HepG2 (cell line): ENCODE data around the gene TEX19. TPM values are rescaled to one million over a fixed set of nuclear protein-coding genes. Genes with fewer than 3 reads are reported as not detected.

ENCODE experiments used
- GABPB1 ChIP-seq: IDR thresholded peaks from 2 replicates; pipeline ENCODE4 v1.6.1; 2016; ENCODE audit warnings: mild to moderate bottlenecking, missing genetic modification reagents, moderate library complexity, missing compliant biosample characterization
- IRF2 ChIP-seq: IDR thresholded peaks from 2 replicates; pipeline ENCODE4 v1.6.1; 2018; ENCODE audit warnings: missing genetic modification reagents, missing compliant biosample characterization
- MAFF ChIP-seq: IDR thresholded peaks from 2 replicates; pipeline ENCODE4 v1.6.1; 2011; ENCODE audit warnings: low read depth, low read length, improper control_type of control experiment
- SCMH1 ChIP-seq: sonication (generic); formaldehyde crosslinking; IDR thresholded peaks from 2 replicates; pipeline ENCODE4 v1.9.0; 2021; ENCODE audit warnings: missing genetic modification reagents, mild to moderate bottlenecking, borderline replicate concordance
- XBP1 ChIP-seq: sonication (generic); formaldehyde crosslinking; IDR thresholded peaks from 2 replicates; pipeline ENCODE4 v1.5.0; 2020; ENCODE audit warnings: missing genetic modification reagents
- ZNF383 ChIP-seq: sonication (generic); formaldehyde crosslinking; IDR thresholded peaks from 2 replicates; pipeline ENCODE4 v1.4.0; 2020; ENCODE audit warnings: missing genetic modification reagents, mild to moderate bottlenecking, borderline replicate concordance
- ZNF598 ChIP-seq: sonication (generic); formaldehyde crosslinking; IDR thresholded peaks from 2 replicates; pipeline ENCODE4 v1.5.1; 2020; ENCODE audit warnings: mild to moderate bottlenecking, missing genetic modification reagents, borderline replicate concordance
- ZNF605 ChIP-seq: sonication (generic); formaldehyde crosslinking; IDR thresholded peaks from 2 replicates; pipeline ENCODE4 v1.8.0; 2022; ENCODE audit warnings: mild to moderate bottlenecking, missing genetic modification reagents
- ZNF788 ChIP-seq: sonication (generic); formaldehyde crosslinking; IDR thresholded peaks from 2 replicates; pipeline ENCODE4 v1.5.0; 2020; ENCODE audit warnings: mild to moderate bottlenecking, missing genetic modification reagents, borderline replicate concordance
- ZSCAN30 ChIP-seq: sonication (generic); formaldehyde crosslinking; IDR thresholded peaks from 2 replicates; pipeline ENCODE4 v1.5.0; 2020; ENCODE audit warnings: mild to moderate bottlenecking, missing genetic modification reagents
- polyA plus RNA-seq, 8 experiments: library from polyadenylated mRNA; depleted of rRNA in 3 of 8; stranded (reverse) in 7 of 8; unstranded in 1 of 8; fragments of >200 nt; fragmentation: Illumina TruSeq in 4 of 8; extraction: Trizol in 4 of 8; gene quantifications; 2 replicates each; pipeline versions ENCODE4 v1.2.1 to v1.2.3, GENCODE V29; 2011 to 2016; ENCODE audit warnings: low read depth in 4 of 8, missing spikeins in 1 of 8, mixed read lengths in 1 of 8; ENCODE audit not compliant: insufficient read depth in 1 of 8
- total RNA-seq, 5 experiments: library from RNA; depleted of rRNA; stranded (reverse); fragments of >200 nt; fragmentation: Illumina TruSeq; extraction: Trizol; gene quantifications; 2 replicates each; pipeline ENCODE4 v1.2.3, GENCODE V29; 2016; ENCODE audit warnings: low read depth in 1 of 5
- TF ChIP-seq, protein P1 (sequence below): sonication (generic); formaldehyde crosslinking; IDR thresholded peaks from 2 replicates; pipeline ENCODE4 v1.5.0; 2020; ENCODE audit warnings: mild to moderate bottlenecking, missing genetic modification reagents, borderline replicate concordance
- TF ChIP-seq, protein P2 (sequence below): IDR thresholded peaks from 2 replicates; pipeline ENCODE4 v1.6.1; 2016; ENCODE audit warnings: control low read depth
- TF ChIP-seq, protein P3 (sequence below): sonication (generic); formaldehyde crosslinking; IDR thresholded peaks from 2 replicates; pipeline ENCODE4 v1.4.0; 2020; ENCODE audit warnings: missing genetic modification reagents
- TF ChIP-seq, protein P4 (sequence below): sonication (generic); formaldehyde crosslinking; IDR thresholded peaks from 2 replicates; pipeline ENCODE4 v1.5.0; 2020; ENCODE audit warnings: mild to moderate bottlenecking, missing genetic modification reagents, moderate library complexity
- TF ChIP-seq, protein P5 (sequence below): sonication (generic); formaldehyde crosslinking; IDR thresholded peaks from 2 replicates; pipeline ENCODE4 v1.8.1; 2023; ENCODE audit warnings: mild to moderate bottlenecking, missing genetic modification reagents
- TF ChIP-seq, protein P6 (sequence below): fragments of 450-650 bp; IDR thresholded peaks from 2 replicates; pipeline ENCODE4 v1.6.1; 2017; ENCODE audit warnings: mild to moderate bottlenecking

TEX19 gene
- total and polyA plus RNA-seq, 2 of the 13 experiments (the other 11 are each of a cell fraction or from before 2014, with no cell fraction given), result 1.3 to 6.0 TPM

DNA sequence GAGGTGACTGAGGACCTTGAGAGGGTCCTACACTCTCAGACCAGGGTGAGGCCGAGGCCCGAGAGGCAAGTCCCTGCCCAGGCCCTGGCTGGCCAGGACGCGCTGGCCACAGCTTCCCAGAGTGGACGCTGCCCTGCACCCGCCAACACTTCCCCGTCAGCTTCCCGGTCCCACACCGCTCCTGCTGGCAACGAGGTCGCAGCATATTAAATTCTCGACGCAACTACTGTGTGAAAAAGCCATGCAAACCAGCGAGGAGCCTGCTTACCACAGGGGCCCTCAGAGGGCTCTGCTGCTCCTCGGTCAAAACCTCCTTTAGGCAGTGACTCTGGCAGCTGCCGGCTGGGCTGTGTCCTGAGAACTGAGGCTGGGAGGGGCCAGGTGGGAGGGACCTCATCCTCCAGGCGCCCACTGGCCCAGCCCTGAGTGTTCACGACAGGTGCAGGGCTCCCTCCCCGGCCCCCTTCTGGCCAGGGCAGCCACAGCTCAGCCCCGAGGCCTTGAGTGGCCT lies 2.1 kb upstream of the TEX19 start (continued):
- TF ChIP-seq, protein P1, sequence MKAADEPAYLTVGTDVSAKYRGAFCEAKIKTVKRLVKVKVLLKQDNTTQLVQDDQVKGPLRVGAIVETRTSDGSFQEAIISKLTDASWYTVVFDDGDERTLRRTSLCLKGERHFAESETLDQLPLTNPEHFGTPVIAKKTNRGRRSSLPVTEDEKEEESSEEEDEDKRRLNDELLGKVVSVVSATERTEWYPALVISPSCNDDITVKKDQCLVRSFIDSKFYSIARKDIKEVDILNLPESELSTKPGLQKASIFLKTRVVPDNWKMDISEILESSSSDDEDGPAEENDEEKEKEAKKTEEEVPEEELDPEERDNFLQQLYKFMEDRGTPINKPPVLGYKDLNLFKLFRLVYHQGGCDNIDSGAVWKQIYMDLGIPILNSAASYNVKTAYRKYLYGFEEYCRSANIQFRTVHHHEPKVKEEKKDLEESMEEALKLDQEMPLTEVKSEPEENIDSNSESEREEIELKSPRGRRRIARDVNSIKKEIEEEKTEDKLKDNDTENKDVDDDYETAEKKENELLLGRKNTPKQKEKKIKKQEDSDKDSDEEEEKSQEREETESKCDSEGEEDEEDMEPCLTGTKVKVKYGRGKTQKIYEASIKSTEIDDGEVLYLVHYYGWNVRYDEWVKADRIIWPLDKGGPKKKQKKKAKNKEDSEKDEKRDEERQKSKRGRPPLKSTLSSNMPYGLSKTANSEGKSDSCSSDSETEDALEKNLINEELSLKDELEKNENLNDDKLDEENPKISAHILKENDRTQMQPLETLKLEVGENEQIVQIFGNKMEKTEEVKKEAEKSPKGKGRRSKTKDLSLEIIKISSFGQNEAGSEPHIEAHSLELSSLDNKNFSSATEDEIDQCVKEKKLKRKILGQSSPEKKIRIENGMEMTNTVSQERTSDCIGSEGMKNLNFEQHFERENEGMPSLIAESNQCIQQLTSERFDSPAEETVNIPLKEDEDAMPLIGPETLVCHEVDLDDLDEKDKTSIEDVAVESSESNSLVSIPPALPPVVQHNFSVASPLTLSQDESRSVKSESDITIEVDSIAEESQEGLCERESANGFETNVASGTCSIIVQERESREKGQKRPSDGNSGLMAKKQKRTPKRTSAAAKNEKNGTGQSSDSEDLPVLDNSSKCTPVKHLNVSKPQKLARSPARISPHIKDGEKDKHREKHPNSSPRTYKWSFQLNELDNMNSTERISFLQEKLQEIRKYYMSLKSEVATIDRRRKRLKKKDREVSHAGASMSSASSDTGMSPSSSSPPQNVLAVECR (CRISPR knock-in tag), result 0 out of 2 replicates have a peak, but pooled peaks have one; percentile 2
- TF ChIP-seq GABPB1, result peak; percentile 21; the same call in 1 of the 2 replicates
- TF ChIP-seq, protein P2, sequence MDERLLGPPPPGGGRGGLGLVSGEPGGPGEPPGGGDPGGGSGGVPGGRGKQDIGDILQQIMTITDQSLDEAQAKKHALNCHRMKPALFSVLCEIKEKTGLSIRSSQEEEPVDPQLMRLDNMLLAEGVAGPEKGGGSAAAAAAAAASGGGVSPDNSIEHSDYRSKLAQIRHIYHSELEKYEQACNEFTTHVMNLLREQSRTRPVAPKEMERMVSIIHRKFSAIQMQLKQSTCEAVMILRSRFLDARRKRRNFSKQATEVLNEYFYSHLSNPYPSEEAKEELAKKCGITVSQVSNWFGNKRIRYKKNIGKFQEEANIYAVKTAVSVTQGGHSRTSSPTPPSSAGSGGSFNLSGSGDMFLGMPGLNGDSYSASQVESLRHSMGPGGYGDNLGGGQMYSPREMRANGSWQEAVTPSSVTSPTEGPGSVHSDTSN (CRISPR knock-in tag), result no peak
- TF ChIP-seq SCMH1 (CRISPR knock-in tag), result no peak
- TF ChIP-seq ZSCAN30 (CRISPR knock-in tag), result no peak
- TF ChIP-seq ZNF598 (CRISPR knock-in tag), result no peak
- TF ChIP-seq, protein P3, sequence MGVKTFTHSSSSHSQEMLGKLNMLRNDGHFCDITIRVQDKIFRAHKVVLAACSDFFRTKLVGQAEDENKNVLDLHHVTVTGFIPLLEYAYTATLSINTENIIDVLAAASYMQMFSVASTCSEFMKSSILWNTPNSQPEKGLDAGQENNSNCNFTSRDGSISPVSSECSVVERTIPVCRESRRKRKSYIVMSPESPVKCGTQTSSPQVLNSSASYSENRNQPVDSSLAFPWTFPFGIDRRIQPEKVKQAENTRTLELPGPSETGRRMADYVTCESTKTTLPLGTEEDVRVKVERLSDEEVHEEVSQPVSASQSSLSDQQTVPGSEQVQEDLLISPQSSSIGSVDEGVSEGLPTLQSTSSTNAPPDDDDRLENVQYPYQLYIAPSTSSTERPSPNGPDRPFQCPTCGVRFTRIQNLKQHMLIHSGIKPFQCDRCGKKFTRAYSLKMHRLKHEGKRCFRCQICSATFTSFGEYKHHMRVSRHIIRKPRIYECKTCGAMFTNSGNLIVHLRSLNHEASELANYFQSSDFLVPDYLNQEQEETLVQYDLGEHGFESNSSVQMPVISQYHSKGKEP (CRISPR knock-in tag), result no peak
- no peak for TF ChIP-seq ZNF788 (CRISPR knock-in tag)
- no peak for TF ChIP-seq MAFF
- TF ChIP-seq, protein P4, sequence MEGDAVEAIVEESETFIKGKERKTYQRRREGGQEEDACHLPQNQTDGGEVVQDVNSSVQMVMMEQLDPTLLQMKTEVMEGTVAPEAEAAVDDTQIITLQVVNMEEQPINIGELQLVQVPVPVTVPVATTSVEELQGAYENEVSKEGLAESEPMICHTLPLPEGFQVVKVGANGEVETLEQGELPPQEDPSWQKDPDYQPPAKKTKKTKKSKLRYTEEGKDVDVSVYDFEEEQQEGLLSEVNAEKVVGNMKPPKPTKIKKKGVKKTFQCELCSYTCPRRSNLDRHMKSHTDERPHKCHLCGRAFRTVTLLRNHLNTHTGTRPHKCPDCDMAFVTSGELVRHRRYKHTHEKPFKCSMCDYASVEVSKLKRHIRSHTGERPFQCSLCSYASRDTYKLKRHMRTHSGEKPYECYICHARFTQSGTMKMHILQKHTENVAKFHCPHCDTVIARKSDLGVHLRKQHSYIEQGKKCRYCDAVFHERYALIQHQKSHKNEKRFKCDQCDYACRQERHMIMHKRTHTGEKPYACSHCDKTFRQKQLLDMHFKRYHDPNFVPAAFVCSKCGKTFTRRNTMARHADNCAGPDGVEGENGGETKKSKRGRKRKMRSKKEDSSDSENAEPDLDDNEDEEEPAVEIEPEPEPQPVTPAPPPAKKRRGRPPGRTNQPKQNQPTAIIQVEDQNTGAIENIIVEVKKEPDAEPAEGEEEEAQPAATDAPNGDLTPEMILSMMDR (CRISPR knock-in tag), result peak; percentile 39
- TF ChIP-seq XBP1, result no peak
- TF ChIP-seq ZNF605 (CRISPR knock-in tag), result no peak
- TF ChIP-seq, protein P5, sequence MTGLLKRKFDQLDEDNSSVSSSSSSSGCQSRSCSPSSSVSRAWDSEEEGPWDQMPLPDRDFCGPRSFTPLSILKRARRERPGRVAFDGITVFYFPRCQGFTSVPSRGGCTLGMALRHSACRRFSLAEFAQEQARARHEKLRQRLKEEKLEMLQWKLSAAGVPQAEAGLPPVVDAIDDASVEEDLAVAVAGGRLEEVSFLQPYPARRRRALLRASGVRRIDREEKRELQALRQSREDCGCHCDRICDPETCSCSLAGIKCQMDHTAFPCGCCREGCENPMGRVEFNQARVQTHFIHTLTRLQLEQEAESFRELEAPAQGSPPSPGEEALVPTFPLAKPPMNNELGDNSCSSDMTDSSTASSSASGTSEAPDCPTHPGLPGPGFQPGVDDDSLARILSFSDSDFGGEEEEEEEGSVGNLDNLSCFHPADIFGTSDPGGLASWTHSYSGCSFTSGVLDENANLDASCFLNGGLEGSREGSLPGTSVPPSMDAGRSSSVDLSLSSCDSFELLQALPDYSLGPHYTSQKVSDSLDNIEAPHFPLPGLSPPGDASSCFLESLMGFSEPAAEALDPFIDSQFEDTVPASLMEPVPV (CRISPR knock-in tag), result no peak
- TF ChIP-seq, protein P6, sequence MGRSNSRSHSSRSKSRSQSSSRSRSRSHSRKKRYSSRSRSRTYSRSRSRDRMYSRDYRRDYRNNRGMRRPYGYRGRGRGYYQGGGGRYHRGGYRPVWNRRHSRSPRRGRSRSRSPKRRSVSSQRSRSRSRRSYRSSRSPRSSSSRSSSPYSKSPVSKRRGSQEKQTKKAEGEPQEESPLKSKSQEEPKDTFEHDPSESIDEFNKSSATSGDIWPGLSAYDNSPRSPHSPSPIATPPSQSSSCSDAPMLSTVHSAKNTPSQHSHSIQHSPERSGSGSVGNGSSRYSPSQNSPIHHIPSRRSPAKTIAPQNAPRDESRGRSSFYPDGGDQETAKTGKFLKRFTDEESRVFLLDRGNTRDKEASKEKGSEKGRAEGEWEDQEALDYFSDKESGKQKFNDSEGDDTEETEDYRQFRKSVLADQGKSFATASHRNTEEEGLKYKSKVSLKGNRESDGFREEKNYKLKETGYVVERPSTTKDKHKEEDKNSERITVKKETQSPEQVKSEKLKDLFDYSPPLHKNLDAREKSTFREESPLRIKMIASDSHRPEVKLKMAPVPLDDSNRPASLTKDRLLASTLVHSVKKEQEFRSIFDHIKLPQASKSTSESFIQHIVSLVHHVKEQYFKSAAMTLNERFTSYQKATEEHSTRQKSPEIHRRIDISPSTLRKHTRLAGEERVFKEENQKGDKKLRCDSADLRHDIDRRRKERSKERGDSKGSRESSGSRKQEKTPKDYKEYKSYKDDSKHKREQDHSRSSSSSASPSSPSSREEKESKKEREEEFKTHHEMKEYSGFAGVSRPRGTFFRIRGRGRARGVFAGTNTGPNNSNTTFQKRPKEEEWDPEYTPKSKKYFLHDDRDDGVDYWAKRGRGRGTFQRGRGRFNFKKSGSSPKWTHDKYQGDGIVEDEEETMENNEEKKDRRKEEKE, result no peak
- no peak for TF ChIP-seq ZNF383 (CRISPR knock-in tag)
- 0 out of 2 replicates have a peak, but pooled peaks have one; percentile 16 for TF ChIP-seq IRF2
